T-helper 2 cell treated with Interferon-gamma antibody and Interleukin-4, amounts not matched to agents 5 μg/mL and 100 μg/mL, for 36 hours (primary cell): ENCODE measurements around the gene MAST4.

Experiments
- DNase-seq: peaks from one replicate; pipeline ENCODE4 v3.0.0; 2021; ENCODE audit warnings: low spot score
- H3K27ac Mint-ChIP-seq: one replicate; pipeline ENCODE4 v1.8.0; 2021; ENCODE audit warnings: mild to moderate bottlenecking, mixed read lengths
- H3K27me3 Mint-ChIP-seq: one replicate; pipeline ENCODE4 v1.8.0; 2021; ENCODE audit warnings: low read depth, mixed read lengths
- H3K36me3 Mint-ChIP-seq: one replicate; pipeline ENCODE4 v1.8.0; 2021; ENCODE audit warnings: low read depth, mixed read lengths
- H3K4me1 Mint-ChIP-seq: one replicate; pipeline ENCODE4 v1.8.0; 2021; ENCODE audit warnings: low read depth, mixed read lengths
- H3K4me3 Mint-ChIP-seq: one replicate; pipeline ENCODE4 v1.8.0; 2022; ENCODE audit warnings: mild to moderate bottlenecking, moderate library complexity, mixed read lengths
- H3K9me3 Mint-ChIP-seq: one replicate; pipeline ENCODE4 v1.8.0; 2021; ENCODE audit warnings: mixed read lengths

Gene MAST4

GRCh38 chr5:67135381-67135984 lies 539.3 kb downstream of the MAST4 start:
- Mint-ChIP-seq H3K4me3 (no peak overlapping the region), H3K9me3 (no peaks in the 10 kb centered on the region), H3K27me3 (no peaks in the 10 kb centered on the region), H3K4me1 (no peaks in the 10 kb centered on the region), H3K27ac (no peak overlapping the region), H3K36me3 (peaks cover 3% of the 10 kb centered on the region)
- no peak for DNase-seq

- Mint-ChIP-seq H3K27ac (no peak overlapping the region), H3K27me3 (no peaks in the 10 kb centered on the region), H3K4me3 (no peak overlapping the region), H3K36me3 (peaks cover 5% of the 10 kb centered on the region), H3K4me1 (no peaks in the 10 kb centered on the region), H3K9me3 (no peaks in the 10 kb centered on the region)
- no peak for DNase-seq
These were observed 542.8 kb downstream of the MAST4 start for GRCh38 chr5:67139030-67139429.

- H3K9me3 Mint-ChIP-seq: no peaks in the 10 kb centered on the region
- H3K4me1 Mint-ChIP-seq: no peaks in the 10 kb centered on the region
- DNase-seq: no peak
- H3K27ac Mint-ChIP-seq: no peak overlapping the region
- peaks cover 5% of the 10 kb centered on the region for H3K36me3 Mint-ChIP-seq
- H3K27me3 Mint-ChIP-seq: no peaks in the 10 kb centered on the region
- no peak overlapping the region for H3K4me3 Mint-ChIP-seq
These were observed 544.2 kb downstream of the MAST4 start for GRCh38 chr5:67140413-67140812.

- Mint-ChIP-seq H3K27ac (no peak overlapping the region), H3K4me3 (no peak overlapping the region), H3K9me3 (no peaks in the 10 kb centered on the region), H3K27me3 (no peaks in the 10 kb centered on the region), H3K36me3 (peaks cover 5% of the 10 kb centered on the region), H3K4me1 (no peaks in the 10 kb centered on the region)
- no peak for DNase-seq
These were observed 545.5 kb downstream of the MAST4 start for GRCh38 chr5:67141644-67142043.

- Mint-ChIP-seq H3K4me1 (no peaks in the 10 kb centered on the region), H3K9me3 (no peaks in the 10 kb centered on the region), H3K27ac (no peak overlapping the region), H3K27me3 (no peaks in the 10 kb centered on the region), H3K4me3 (no peak overlapping the region), H3K36me3 (peaks cover 5% of the 10 kb centered on the region)
- no peak for DNase-seq
These were observed 546.6 kb downstream of the MAST4 start for GRCh38 chr5:67142816-67143215.

- H3K27ac Mint-ChIP-seq: no peak overlapping the region
- peaks cover 4% of the 10 kb centered on the region for H3K36me3 Mint-ChIP-seq
- no peaks in the 10 kb centered on the region for H3K9me3 Mint-ChIP-seq
- peaks cover under 1% of the 10 kb centered on the region for H3K4me1 Mint-ChIP-seq
- DNase-seq: no peak
- no peaks in the 10 kb centered on the region for H3K27me3 Mint-ChIP-seq
- H3K4me3 Mint-ChIP-seq: no peak overlapping the region
These were observed 547.4 kb downstream of the MAST4 start for GRCh38 chr5:67143549-67143948.

GRCh38 chr5:67144183-67144639 lies 548.0 kb downstream of the MAST4 start:
- no peaks in the 10 kb centered on the region for H3K27me3 Mint-ChIP-seq
- DNase-seq: no peak
- H3K36me3 Mint-ChIP-seq: peaks cover 4% of the 10 kb centered on the region
- H3K9me3 Mint-ChIP-seq: no peaks in the 10 kb centered on the region
- no peak overlapping the region for H3K27ac Mint-ChIP-seq
- peaks cover 3% of the 10 kb centered on the region for H3K4me1 Mint-ChIP-seq
- no peak overlapping the region for H3K4me3 Mint-ChIP-seq

GRCh38 chr5:67146574-67146973 lies 550.4 kb downstream of the MAST4 start:
- no peak for DNase-seq
- Mint-ChIP-seq H3K27ac (no peak overlapping the region), H3K9me3 (no peaks in the 10 kb centered on the region), H3K36me3 (peaks cover 8% of the 10 kb centered on the region), H3K4me3 (no peak overlapping the region), H3K4me1 (peaks cover 4% of the 10 kb centered on the region), H3K27me3 (no peaks in the 10 kb centered on the region)

GRCh38 chr5:67146981-67147380 lies 550.8 kb downstream of the MAST4 start:
- no peaks in the 10 kb centered on the region for H3K9me3 Mint-ChIP-seq
- H3K27me3 Mint-ChIP-seq: no peaks in the 10 kb centered on the region
- H3K36me3 Mint-ChIP-seq: peaks cover 8% of the 10 kb centered on the region
- DNase-seq: no peak
- H3K4me3 Mint-ChIP-seq: no peak overlapping the region
- peaks cover 4% of the 10 kb centered on the region for H3K4me1 Mint-ChIP-seq
- H3K27ac Mint-ChIP-seq: no peak overlapping the region

- Mint-ChIP-seq H3K36me3 (peaks cover 5% of the 10 kb centered on the region), H3K4me3 (no peak overlapping the region), H3K27ac (no peak overlapping the region), H3K4me1 (peaks cover 4% of the 10 kb centered on the region), H3K9me3 (no peaks in the 10 kb centered on the region), H3K27me3 (no peaks in the 10 kb centered on the region)
- no peak for DNase-seq
These were observed 551.6 kb downstream of the MAST4 start for GRCh38 chr5:67147760-67148159.

GRCh38 chr5:67149057-67149950 lies 553.1 kb downstream of the MAST4 start:
- no peak overlapping the region for H3K27ac Mint-ChIP-seq
- H3K4me3 Mint-ChIP-seq: no peak overlapping the region
- no peaks in the 10 kb centered on the region for H3K9me3 Mint-ChIP-seq
- DNase-seq: no peak
- H3K27me3 Mint-ChIP-seq: no peaks in the 10 kb centered on the region
- peaks cover 10% of the 10 kb centered on the region for H3K36me3 Mint-ChIP-seq
- H3K4me1 Mint-ChIP-seq: peaks cover 7% of the 10 kb centered on the region

GRCh38 chr5:67149951-67150523 lies 553.8 kb downstream of the MAST4 start:
- Mint-ChIP-seq H3K27ac (no peak overlapping the region), H3K27me3 (no peaks in the 10 kb centered on the region), H3K9me3 (no peaks in the 10 kb centered on the region), H3K36me3 (peaks cover 13% of the 10 kb centered on the region), H3K4me1 (peaks cover 10% of the 10 kb centered on the region), H3K4me3 (no peak overlapping the region)
- DNase-seq: no peak

- H3K36me3 Mint-ChIP-seq: peaks cover 14% of the 10 kb centered on the region
These were observed 556.2 kb downstream of the MAST4 start for GRCh38 chr5:67152400-67152799.

GRCh38 chr5:67153292-67153691 lies 557.1 kb downstream of the MAST4 start:
- DNase-seq: no peak
- no peak overlapping the region for H3K27ac Mint-ChIP-seq
- H3K9me3 Mint-ChIP-seq: no peaks in the 10 kb centered on the region
- no peaks in the 10 kb centered on the region for H3K27me3 Mint-ChIP-seq
- H3K4me1 Mint-ChIP-seq: peaks cover 25% of the 10 kb centered on the region
- H3K4me3 Mint-ChIP-seq: no peak overlapping the region
- H3K36me3 Mint-ChIP-seq: peaks cover 14% of the 10 kb centered on the region

More at GRCh38 chr5:67152400-67152799, 556.2 kb downstream of the MAST4 start:
- Mint-ChIP-seq H3K27ac (no peak overlapping the region), H3K4me1 (peaks cover 21% of the 10 kb centered on the region), H3K4me3 (no peak overlapping the region), H3K9me3 (no peaks in the 10 kb centered on the region), H3K27me3 (no peaks in the 10 kb centered on the region)
- DNase-seq: no peak
